Suprapubic skin (tissue), 4 donors: ENCODE data around the gene ADGRD2.

Experiments
- CTCF ChIP-seq, 2 donors: fragments of 200-600 bp in 1 of 2; fragments of 450-650 bp in 1 of 2; sonication (generic) in 1 of 2; IDR thresholded peaks; one replicate each; pipeline ENCODE4 v1.5.1; 2016 to 2019; ENCODE audit warnings: antibody characterized with exemption in 2 of 2, mild to moderate bottlenecking in 1 of 2, moderate library complexity in 1 of 2
- POLR2A ChIP-seq, 2 donors: fragments of 450-650 bp; IDR thresholded peaks; one replicate each; pipeline ENCODE4 v1.6.1; 2017; ENCODE audit warnings: antibody characterized with exemption in 2 of 2, mild to moderate bottlenecking in 2 of 2, moderate library complexity in 2 of 2
- POLR2AphosphoS5 ChIP-seq, 3 donors: sonication (generic); formaldehyde crosslinking; IDR thresholded peaks; one replicate each; pipeline ENCODE4 v1.6.1; 2017; ENCODE audit warnings: antibody characterized with exemption in 3 of 3

DNA sequence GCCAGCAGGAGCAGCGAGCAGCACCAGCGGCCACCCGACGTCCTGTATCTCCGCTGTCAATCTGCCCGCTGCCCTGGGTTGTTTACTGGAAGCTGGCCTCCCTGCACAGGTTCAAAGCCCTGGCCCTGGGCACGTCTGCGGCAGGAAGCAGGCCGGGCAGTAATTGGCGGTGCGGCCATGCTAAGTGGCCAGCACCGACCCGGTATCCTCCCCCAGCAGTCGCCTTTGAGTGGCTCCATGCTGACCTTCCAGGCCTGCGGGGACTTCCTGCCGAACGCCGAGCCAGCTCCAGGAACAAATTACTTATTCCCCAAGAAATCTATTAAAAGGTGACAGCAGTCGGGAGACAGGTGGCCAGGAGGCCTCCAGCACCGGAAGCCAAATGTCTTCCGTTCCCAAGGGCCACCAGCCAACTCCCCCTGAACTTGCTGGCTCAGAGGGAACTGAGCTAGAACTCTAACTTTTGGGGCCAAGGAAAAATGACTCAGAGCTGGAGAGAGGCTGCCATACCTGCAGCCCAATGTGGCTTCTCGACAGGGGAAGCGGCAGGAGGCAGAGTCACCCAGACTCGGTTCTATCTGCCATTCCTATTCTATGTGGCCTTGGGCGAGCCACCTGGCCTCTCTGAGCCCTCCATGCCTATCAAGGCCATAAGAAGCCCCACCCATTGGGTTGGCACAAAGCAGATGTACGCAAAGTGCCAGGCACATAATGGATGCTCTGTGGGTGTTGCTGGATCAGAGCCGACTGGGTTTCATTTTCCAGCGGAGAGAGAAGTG, 21.3 kb upstream of the ADGRD2 start:
- TF ChIP-seq POLR2A (IDR thresholded peaks at IDR 0.05), result no peak
- TF ChIP-seq CTCF (IDR thresholded peaks at IDR 0.05), result no peak
- no peak for TF ChIP-seq POLR2AphosphoS5 (IDR thresholded peaks at IDR 0.05)
